ENCODE measurements around the gene SOX13. TPM values are rescaled to one million over a fixed set of nuclear protein-coding genes. Genes with fewer than 3 reads are reported as not detected.

SOX13 gene
- polyA plus RNA-seq, 3 donors = 0.52 TPM; not detected in 2

DNA sequence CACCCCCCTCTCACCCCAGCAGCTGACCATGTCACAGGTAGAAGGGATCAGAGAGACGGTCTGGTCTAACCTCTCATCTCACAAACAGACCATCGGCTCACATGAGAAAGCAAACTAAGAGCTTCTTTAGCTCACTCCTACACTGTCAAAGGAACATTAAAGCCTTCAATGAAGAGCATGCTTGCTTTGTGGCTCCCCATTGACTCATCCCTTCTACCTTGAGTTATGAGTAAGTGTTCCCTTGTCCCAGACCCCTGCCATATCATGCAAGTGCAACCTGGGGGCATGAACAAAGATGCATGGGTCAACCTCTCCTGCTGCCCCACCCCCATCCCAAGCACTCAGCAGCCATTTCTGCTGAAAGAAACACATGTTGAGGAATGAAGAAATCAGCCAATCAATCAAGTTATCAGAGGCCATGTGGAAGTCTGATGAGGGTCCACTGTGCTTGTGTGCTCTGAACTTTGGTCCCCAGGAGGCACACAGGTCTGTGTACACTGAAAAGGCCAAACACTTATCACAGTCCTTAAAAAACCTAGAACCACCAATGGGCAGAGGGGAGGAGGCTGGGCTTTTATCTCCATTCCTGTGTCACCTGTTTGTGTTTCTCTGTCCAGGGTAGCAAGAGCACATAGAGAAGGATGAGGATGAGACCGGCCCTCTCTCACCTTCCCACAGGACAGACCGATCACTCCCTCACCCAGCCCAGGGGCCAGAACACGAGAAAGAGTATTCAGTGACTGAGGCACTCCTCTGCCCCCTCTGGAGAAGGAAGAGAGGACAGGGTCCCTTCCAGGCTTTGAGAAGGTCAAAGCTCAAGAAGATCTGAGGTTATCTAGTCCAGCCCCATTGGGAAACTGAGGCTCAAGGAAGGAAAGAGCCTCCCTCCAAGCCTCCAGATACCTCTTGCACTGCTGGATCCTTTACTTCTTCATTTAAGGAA lies 69.4 kb downstream of the SOX13 start:
- peaks cover 7 to 9% (median 7%) of the 10 kb centered on the region in 3 donors for H3K27me3 Mint-ChIP-seq (ENCODE audit: low read depth in 3 of 3)
- H3K27ac Mint-ChIP-seq = no peak overlapping the region
- Histone ChIP-seq H3K27ac (ENCODE audit: low read depth in 1 of 2, low read length in 2 of 2) (no peak overlapping the region), H3K4me1 (ENCODE audit: control insufficient read depth in 1 of 2, insufficient read depth in 2 of 2, low read length in 2 of 2) (no peaks in the 10 kb centered on the region), H3K9me3 (replicated peaks in 1 of 2; ENCODE audit: control insufficient read depth in 1 of 2, insufficient read depth in 1 of 2, low read length in 2 of 2) (no peaks in the 10 kb centered on the region), H3K79me2 (ENCODE audit: insufficient read depth, low read length) (no peaks in the 10 kb centered on the region), H3K4me2 (replicated peaks; ENCODE audit: extremely low read depth, low read length, poor library complexity, severe bottlenecking) (no peak overlapping the region), H2AFZ (ENCODE audit: insufficient read depth, low read depth, low read length, poor library complexity, severe bottlenecking) (no peak overlapping the region), H4K20me1 (ENCODE audit: insufficient read depth, low read length) (no peaks in the 10 kb centered on the region), H3K36me3 (replicated peaks in 1 of 2; ENCODE audit: control insufficient read depth in 1 of 2, insufficient read depth in 2 of 2, low read length in 2 of 2) (no peaks in the 10 kb centered on the region), H3K27me3 (ENCODE audit: control insufficient read depth in 2 of 2, insufficient read depth in 2 of 2, low read length in 2 of 2) (no peaks in the 10 kb centered on the region), H3K9ac (ENCODE audit: insufficient read depth, low read length, poor library complexity, severe bottlenecking) (no peak overlapping the region), H3K4me3 (replicated peaks in 1 of 3; ENCODE audit: low read depth in 2 of 3, low read length in 3 of 3) (no peak overlapping the region)
- DNase-seq = no peak
- TF ChIP-seq, protein P1, sequence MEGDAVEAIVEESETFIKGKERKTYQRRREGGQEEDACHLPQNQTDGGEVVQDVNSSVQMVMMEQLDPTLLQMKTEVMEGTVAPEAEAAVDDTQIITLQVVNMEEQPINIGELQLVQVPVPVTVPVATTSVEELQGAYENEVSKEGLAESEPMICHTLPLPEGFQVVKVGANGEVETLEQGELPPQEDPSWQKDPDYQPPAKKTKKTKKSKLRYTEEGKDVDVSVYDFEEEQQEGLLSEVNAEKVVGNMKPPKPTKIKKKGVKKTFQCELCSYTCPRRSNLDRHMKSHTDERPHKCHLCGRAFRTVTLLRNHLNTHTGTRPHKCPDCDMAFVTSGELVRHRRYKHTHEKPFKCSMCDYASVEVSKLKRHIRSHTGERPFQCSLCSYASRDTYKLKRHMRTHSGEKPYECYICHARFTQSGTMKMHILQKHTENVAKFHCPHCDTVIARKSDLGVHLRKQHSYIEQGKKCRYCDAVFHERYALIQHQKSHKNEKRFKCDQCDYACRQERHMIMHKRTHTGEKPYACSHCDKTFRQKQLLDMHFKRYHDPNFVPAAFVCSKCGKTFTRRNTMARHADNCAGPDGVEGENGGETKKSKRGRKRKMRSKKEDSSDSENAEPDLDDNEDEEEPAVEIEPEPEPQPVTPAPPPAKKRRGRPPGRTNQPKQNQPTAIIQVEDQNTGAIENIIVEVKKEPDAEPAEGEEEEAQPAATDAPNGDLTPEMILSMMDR (IDR thresholded peaks at IDR 0.05) = no peak
- WGBS (ENCODE audit: insufficient coverage) = 90% methylated on average over 2 of the region's 5 CpGs
- H3K4me1 Mint-ChIP-seq = no peaks in the 10 kb centered on the region
- no peak overlapping the region for H3K4me3 Mint-ChIP-seq
- no peaks in the 10 kb centered on the region for H3K36me3 Mint-ChIP-seq
- intact Hi-C loops (cut with micrococcal nuclease) = no loop called here
- no peaks in the 10 kb centered on the region for H3K9me3 Mint-ChIP-seq

DNA sequence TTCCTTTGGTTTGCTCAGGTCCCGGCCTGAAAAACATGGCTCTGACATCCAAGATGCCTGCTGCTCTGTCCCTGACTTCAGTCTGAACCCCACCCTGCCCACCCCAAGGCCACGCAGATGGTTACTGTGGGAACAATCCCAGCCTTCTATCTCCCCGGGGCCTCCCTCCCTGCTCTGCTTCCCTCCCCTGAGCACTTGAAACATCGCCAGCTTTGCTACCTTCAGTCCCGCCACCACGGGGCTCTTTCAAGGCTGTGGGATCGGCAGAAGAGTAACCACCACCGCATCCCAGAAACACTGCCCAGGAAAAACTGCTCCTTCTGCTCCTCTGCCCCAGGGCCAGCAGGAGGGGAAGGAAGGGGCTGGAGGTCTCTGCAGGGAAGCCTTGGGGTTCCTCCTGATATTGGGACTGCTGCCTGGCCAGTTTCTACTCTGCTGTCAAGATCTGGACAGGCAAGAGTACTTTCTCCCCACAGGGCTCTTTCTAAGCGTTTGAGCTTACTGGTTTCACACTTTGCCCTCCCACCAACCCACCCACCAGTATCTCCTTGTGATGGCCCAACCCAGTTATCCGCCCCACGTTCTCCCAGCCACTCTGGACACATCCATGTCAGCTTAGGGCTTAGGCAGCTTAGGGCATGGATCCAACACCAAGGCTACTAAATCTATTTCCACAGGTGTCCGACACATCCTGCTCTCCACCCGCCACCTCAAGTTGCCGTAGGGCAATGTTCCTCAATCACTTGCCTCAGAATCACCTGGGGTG lies 70.5 kb downstream of the SOX13 start:
- no peak overlapping the region for H3K27ac ChIP-seq (ENCODE audit: low read depth in 1 of 2, low read length in 2 of 2)
- H4K20me1 ChIP-seq (ENCODE audit: insufficient read depth, low read length) = no peaks in the 10 kb centered on the region
- H3K27ac Mint-ChIP-seq = no peak overlapping the region
- H3K36me3 ChIP-seq (replicated peaks in 1 of 2; ENCODE audit: control insufficient read depth in 1 of 2, insufficient read depth in 2 of 2, low read length in 2 of 2) = no peaks in the 10 kb centered on the region
- H3K4me1 ChIP-seq (ENCODE audit: control insufficient read depth in 1 of 2, insufficient read depth in 2 of 2, low read length in 2 of 2) = no peaks in the 10 kb centered on the region
- no peak for DNase-seq
- no peak overlapping the region for H3K4me2 ChIP-seq (replicated peaks; ENCODE audit: extremely low read depth, low read length, poor library complexity, severe bottlenecking)
- TF ChIP-seq, protein P1 (IDR thresholded peaks at IDR 0.05) = no peak
- no peaks in the 10 kb centered on the region for H3K27me3 ChIP-seq (ENCODE audit: control insufficient read depth in 2 of 2, insufficient read depth in 2 of 2, low read length in 2 of 2)
- H3K9ac ChIP-seq (ENCODE audit: insufficient read depth, low read length, poor library complexity, severe bottlenecking) = no peak overlapping the region
- no peak overlapping the region for H3K4me3 ChIP-seq (replicated peaks in 1 of 3; ENCODE audit: low read depth in 2 of 3, low read length in 3 of 3)
- intact Hi-C loops (cut with micrococcal nuclease) = no loop called here
- H3K36me3 Mint-ChIP-seq = no peaks in the 10 kb centered on the region
- H3K27me3 Mint-ChIP-seq (ENCODE audit: low read depth in 3 of 3) = peaks cover 6 to 7% (median 7%) of the 10 kb centered on the region in 3 donors
- H3K4me3 Mint-ChIP-seq = no peak overlapping the region
- H3K9me3 ChIP-seq (replicated peaks in 1 of 2; ENCODE audit: control insufficient read depth in 1 of 2, insufficient read depth in 1 of 2, low read length in 2 of 2) = no peaks in the 10 kb centered on the region
- no peaks in the 10 kb centered on the region for H3K79me2 ChIP-seq (ENCODE audit: insufficient read depth, low read length)
- H2AFZ ChIP-seq (ENCODE audit: insufficient read depth, low read depth, low read length, poor library complexity, severe bottlenecking) = no peak overlapping the region
- WGBS (ENCODE audit: insufficient coverage) = 95% methylated on average over 6 of the region's 14 CpGs
- H3K9me3 Mint-ChIP-seq = no peaks in the 10 kb centered on the region
- no peaks in the 10 kb centered on the region for H3K4me1 Mint-ChIP-seq

Data from CD14-positive monocyte (primary cell).